Small intestine (tissue), 7 donors: ENCODE data around the gene IRAK1BP1. TPM values are rescaled to one million over a fixed set of nuclear protein-coding genes. Genes with fewer than 3 reads are reported as not detected.
A peak's percentile ranks its signal among the peaks of the same experiment; 100 is the strongest.
"Not testable (repeated sequence)": the region's sequence is repeated elsewhere in the genome, so short reads cannot be mapped to it uniquely, and the experiment has no call there.

Experiments
- DNase-seq, 2 donors: peaks; one replicate each; pipeline versions ENCODE4 v3.0.0 to v3.0.0-alpha.2; 2013
- FAIRE-seq: peaks from 2 replicates; lab custom pipeline; 2012; peaks lifted over from hg19 to GRCh38; lab: Jason Lieb, UNC
- H3K27ac ChIP-seq, 3 donors: one replicate each; pipeline ENCODE4 v1.5.1; 2013; ENCODE audit warnings: low read length in 2 of 3, mild to moderate bottlenecking in 2 of 3, control low read depth in 1 of 3, inconsistent platforms in 1 of 3, low read depth in 1 of 3, moderate library complexity in 1 of 3
- H3K27me3 ChIP-seq, 3 donors: one replicate each; pipeline ENCODE4 v1.6.1; 2013; ENCODE audit warnings: low read length in 3 of 3, inconsistent platforms in 1 of 3; ENCODE audit not compliant: control insufficient read depth in 3 of 3, insufficient read depth in 3 of 3
- H3K36me3 ChIP-seq, 3 donors: one replicate each; pipeline ENCODE4 v1.6.1; 2013; ENCODE audit warnings: low read length in 3 of 3, inconsistent platforms in 1 of 3, low read depth in 1 of 3, mild to moderate bottlenecking in 1 of 3, moderate library complexity in 1 of 3; ENCODE audit not compliant: control insufficient read depth in 3 of 3, insufficient read depth in 2 of 3
- H3K4me1 ChIP-seq, 3 donors: one replicate each; pipeline ENCODE4 v1.6.1; 2013; ENCODE audit warnings: low read length in 2 of 3, inconsistent platforms in 1 of 3, low read depth in 1 of 3, mild to moderate bottlenecking in 1 of 3, moderate library complexity in 1 of 3; ENCODE audit not compliant: control insufficient read depth in 3 of 3, insufficient read depth in 2 of 3
- H3K4me3 ChIP-seq, 3 donors: one replicate each; pipeline ENCODE4 v1.5.1; 2013; ENCODE audit warnings: low read length in 3 of 3, control low read depth in 1 of 3, inconsistent platforms in 1 of 3, low read depth in 1 of 3, mild to moderate bottlenecking in 1 of 3, moderate library complexity in 1 of 3
- H3K9me3 ChIP-seq, 2 donors: one replicate each; pipeline ENCODE4 v1.6.1; 2013; ENCODE audit warnings: low read depth in 1 of 2, low read length in 1 of 2; ENCODE audit not compliant: control insufficient read depth in 2 of 2, insufficient read depth in 1 of 2
- WGBS, 3 donors: extraction: QIAGEN DNeasy Blood & Tissue Kit; methylation state at CpG; one replicate each; pipeline ENCODE4 v1.1.7; 2013; 5-methylcytosine and 5-hydroxymethylcytosine counted together
- polyA plus RNA-seq, 4 donors: library from polyadenylated mRNA; stranded (reverse) in 3 of 4; unstranded in 1 of 4; fragments of 200-250 nt in 3 of 4; fragments of 120-200 nt in 1 of 4; gene quantifications; one replicate each; pipeline versions ENCODE4 v1.2.1 to v1.2.3, GENCODE V29; 2013
- donor health status: healthy with polysubstance abuse.
- donor health status: control.
- donor health status: control.
- donor health status: Bipolar disorder and iron deficiency.
- donor health status: healthy.

IRAK1BP1 gene
- polyA plus RNA-seq, 4 donors: 0.22 to 3.1 (median 1.2) TPM

DNA sequence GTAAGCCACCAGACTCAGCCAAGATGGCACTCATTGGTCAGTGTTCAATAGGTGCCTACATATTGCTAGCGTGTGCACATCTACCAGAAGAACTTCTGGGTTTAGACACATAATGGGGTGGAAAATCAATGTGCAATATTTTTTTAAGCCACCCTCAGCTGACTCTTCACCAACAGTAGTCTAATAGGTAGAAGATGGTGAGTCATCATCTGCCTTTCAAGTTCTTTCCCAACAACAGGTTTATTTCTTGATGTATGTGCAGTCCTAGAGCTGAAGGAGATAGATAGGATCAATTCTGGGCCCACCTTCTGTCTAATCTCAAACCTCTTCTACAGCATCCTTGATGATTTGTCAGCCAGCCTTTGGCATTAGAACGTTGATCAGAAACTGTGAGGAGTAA lies 41.3 kb downstream of the IRAK1BP1 start:
- peaks cover 0 to 1% (median 0%) of the 10 kb centered on the region in 3 donors for H3K27me3 ChIP-seq
- no peaks in the 10 kb centered on the region for H3K9me3 ChIP-seq
- peak in 1 of 2 donors; percentile 10 for DNase-seq
- 80 to 91% (median 87%) methylated on average over 2 of the region's 2 CpGs for WGBS, 3 donors
- no peaks in the 10 kb centered on the region for H3K36me3 ChIP-seq
- no peak overlapping the region for H3K4me3 ChIP-seq
- no peak for FAIRE-seq
- peaks cover 0 to 18% (median 0%) of the 10 kb centered on the region in 3 donors for H3K4me1 ChIP-seq
- peak overlapping the region in 1 of 3 donors; percentile 89 for H3K27ac ChIP-seq

- Histone ChIP-seq H3K27ac (peak overlapping the region in 1 of 3 donors; percentile 89), H3K4me1 (peaks cover 0 to 18% (median 0%) of the 10 kb centered on the region in 3 donors), H3K36me3 (no peaks in the 10 kb centered on the region), H3K27me3 (peaks cover 0 to 1% (median 0%) of the 10 kb centered on the region in 3 donors), H3K9me3 (no peaks in the 10 kb centered on the region), H3K4me3 (no peak overlapping the region)
- DNase-seq: peak in 1 of 2 donors; percentile 21
- no peak for FAIRE-seq
- WGBS, 3 donors: 50 to 76% (median 67%) methylated on average over 3 of the region's 3 CpGs
Observed at GRCh38 chr6:78909391-78909790, 42.0 kb downstream of the IRAK1BP1 start.

DNA sequence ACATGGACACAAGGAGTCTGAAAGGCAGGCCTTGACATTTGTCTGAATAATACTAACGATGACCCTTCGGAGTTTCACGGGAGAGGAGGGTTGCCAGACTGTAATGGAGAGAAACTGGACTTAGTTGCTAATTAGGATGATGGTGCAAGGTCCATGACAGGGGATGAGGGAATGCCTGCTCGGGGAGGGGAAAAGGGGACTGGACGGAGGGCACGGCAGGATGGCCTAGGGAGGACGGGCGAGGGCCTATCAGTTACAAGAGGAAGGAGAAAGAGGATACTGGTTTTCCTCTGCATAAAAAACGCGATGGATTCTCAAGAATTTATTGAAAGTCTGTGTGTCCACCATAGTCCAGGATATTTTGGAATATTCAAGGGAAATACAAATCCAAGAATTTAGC lies 42.7 kb downstream of the IRAK1BP1 start:
- peak overlapping the region in 1 of 3 donors; percentile 61 for H3K4me3 ChIP-seq
- 82 to 85% (median 83%) methylated on average over 10 of the region's 10 CpGs for WGBS, 3 donors
- DNase-seq (peak in 1 of 2 donors; percentile 44), FAIRE-seq (no peak)
- no peaks in the 10 kb centered on the region for H3K9me3 ChIP-seq
- peak overlapping the region in 1 of 3 donors; percentile 89 for H3K27ac ChIP-seq
- H3K36me3 ChIP-seq: no peaks in the 10 kb centered on the region
- peaks cover 0 to 1% (median 0%) of the 10 kb centered on the region in 3 donors for H3K27me3 ChIP-seq
- peaks cover 0 to 18% (median 0%) of the 10 kb centered on the region in 3 donors for H3K4me1 ChIP-seq

DNA sequence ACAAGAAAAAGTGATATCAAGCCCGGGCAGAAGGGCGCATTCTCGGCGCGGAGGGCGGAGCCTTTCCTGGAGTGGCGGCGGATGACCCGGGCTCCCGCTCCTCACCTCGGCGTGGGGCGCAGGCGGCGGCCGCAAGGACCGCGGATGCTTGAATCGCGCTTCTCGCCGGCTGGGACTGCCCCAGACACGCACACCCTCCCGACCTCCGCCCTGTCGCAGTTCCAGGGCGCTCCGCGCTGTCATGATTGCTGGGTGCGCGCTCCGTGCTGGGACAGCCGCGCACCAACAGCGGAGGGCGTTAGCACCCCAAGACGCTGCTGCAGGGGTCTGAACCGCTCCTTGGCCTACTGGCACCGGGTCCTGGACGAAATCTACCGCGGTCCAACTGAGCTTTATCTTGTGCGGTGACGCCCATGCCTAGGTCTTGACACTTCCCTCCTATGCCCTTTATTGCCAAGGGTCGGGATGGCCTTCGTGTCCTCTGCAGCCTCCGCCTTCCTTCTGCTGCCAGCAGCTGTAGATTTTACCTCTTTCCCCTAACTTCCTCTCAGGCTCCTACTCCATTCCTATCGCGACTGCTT lies 43.3 kb downstream of the IRAK1BP1 start:
- Histone ChIP-seq H3K4me1 (peaks cover 0 to 18% (median 0%) of the 10 kb centered on the region in 3 donors), H3K9me3 (no peaks in the 10 kb centered on the region), H3K4me3 (peak overlapping the region; percentile 30 to 62 (median 61)), H3K27ac (peak overlapping the region in 2 of 3 donors; percentile 46 to 89), H3K36me3 (no peaks in the 10 kb centered on the region), H3K27me3 (peaks cover 0 to 1% (median 0%) of the 10 kb centered on the region in 3 donors)
- DNase-seq (peak; percentile 55 to 82), FAIRE-seq (no peak)
- 2 to 3% (median 2%) methylated on average over 48 to 49 of the region's 49 CpGs for WGBS, 3 donors

GRCh38 chr6:78911218-78911940 lies 44.0 kb downstream of the IRAK1BP1 start:
- Histone ChIP-seq H3K27ac (peak overlapping the region in 2 of 3 donors; percentile 11 to 89), H3K4me3 (peak overlapping the region in 2 of 3 donors; percentile 61 to 62), H3K27me3 (peaks cover 0 to 1% (median 0%) of the 10 kb centered on the region in 3 donors), H3K9me3 (peaks cover 0 to 3% of the 10 kb centered on the region in 2 donors), H3K36me3 (no peaks in the 10 kb centered on the region), H3K4me1 (peaks cover 0 to 18% (median 0%) of the 10 kb centered on the region in 3 donors)
- FAIRE-seq (no peak), DNase-seq (peak; percentile 72 to 81)
- WGBS, 3 donors: 21 to 57% (median 39%) methylated on average over 9 of the region's 9 CpGs

DNA sequence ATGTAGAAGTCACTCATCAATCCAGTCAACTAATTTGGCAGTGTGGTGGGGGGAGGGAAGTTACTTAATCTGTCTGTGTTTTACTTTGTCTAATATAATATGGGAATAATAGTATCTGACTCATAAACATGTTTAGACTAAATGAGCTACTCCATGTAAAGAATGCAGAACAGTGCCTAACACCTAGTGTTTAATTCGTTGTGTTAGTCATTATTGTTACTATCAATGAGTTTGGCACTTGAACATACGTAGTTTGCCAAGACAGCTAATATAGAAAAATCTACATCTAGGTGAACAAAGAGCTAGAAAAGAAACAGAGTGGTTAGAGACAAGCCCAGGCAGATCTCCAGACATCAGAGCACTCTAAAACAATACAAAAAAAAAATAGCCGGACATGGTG lies 49.1 kb downstream of the IRAK1BP1 start:
- DNase-seq (no peak), FAIRE-seq (no peak)
- Histone ChIP-seq H3K4me3 (no peak overlapping the region), H3K4me1 (peaks cover 0 to 8% (median 0%) of the 10 kb centered on the region in 3 donors), H3K36me3 (no peaks in the 10 kb centered on the region), H3K9me3 (peaks cover 0 to 20% of the 10 kb centered on the region in 2 donors), H3K27ac (no peak overlapping the region), H3K27me3 (no peaks in the 10 kb centered on the region)
- WGBS, 3 donors: 90 to 95% (median 93%) methylated on average over 3 of the region's 3 CpGs

DNA sequence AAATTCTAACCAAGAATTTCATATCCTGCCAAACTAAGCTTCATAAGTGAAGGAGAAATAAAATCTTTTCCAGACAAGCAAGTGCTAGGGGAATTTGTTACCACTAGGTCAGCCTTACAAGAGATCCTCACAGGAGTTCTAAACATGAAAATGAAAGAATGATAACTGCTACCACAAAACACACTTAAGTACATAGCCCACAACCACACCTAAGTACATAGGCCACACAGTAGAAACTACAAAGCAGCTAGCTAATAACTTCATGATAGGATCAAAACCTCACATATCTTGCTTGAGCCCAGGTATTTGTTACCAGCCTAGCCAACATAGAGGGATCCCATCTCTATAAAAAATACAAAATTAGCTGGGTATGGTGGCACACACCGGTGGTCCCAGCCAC lies 50.4 kb downstream of the IRAK1BP1 start:
- no peak for FAIRE-seq
- WGBS, 3 donors: 94 to 100% (median 98%) methylated on average over 1 of the region's 1 CpG

DNA sequence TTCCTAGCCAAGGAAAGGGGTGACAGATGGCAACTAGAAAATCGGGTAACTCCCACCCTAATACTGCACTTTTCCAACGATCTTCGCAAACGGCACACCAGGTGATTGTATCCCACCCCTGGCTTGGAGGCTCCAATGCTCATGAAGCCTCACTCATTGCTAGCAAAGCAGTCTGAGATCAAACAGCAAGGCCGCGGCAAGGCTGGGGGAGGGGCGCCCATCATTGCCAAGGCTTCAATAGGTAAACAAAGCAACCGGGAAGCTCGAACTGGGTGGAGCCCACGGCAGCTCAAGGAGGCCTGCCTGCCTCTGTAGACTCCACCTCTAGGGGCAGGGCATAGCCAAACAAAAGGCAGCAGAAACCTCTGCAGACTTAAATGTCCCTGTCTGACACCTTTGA lies 53.8 kb downstream of the IRAK1BP1 start:
- H3K4me1 ChIP-seq, FAIRE-seq, DNase-seq, H3K4me3 ChIP-seq, H3K27me3 ChIP-seq, H3K36me3 ChIP-seq, H3K27ac ChIP-seq: not testable (repeated sequence)
- H3K9me3 ChIP-seq: peaks cover 0 to 22% of the 10 kb centered on the region in 2 donors
- WGBS, 3 donors: 83 to 94% (median 89%) methylated on average over 10 of the region's 10 CpGs

More for the DNA sequence above, 50.4 kb downstream of the IRAK1BP1 start:
- Histone ChIP-seq H3K27ac (peak overlapping the region in 2 of 3 donors; percentile 1), H3K4me1 (no peaks in the 10 kb centered on the region), H3K9me3 (peaks cover 0 to 25% of the 10 kb centered on the region in 2 donors), H3K36me3 (no peaks in the 10 kb centered on the region), H3K4me3 (no peak overlapping the region), H3K27me3 (no peaks in the 10 kb centered on the region)
- DNase-seq: peak in 1 of 2 donors; percentile 63
